Embryonic facial prominence (tissue), 1 donor: ENCODE results near the gene PKN1.

Source experiments
- DNase-seq: peaks from one replicate; pipeline ENCODE4 v3.0.0-alpha.2; 2016; ENCODE audit errors: extremely low spot score

The PKN1 gene

GRCh38 chr19:14463747-14464146, 30.6 kb downstream of the PKN1 start:
- DNase-seq, result no peak

GRCh38 chr19:14467391-14467790, 34.3 kb downstream of the PKN1 start:
- no peak for DNase-seq

- DNase-seq, result no peak
Measured at GRCh38 chr19:14467816-14468215, 34.7 kb downstream of the PKN1 start.

- no peak for DNase-seq
Measured at GRCh38 chr19:14470031-14470876, 37.1 kb downstream of the PKN1 start.

- no peak for DNase-seq
Measured at GRCh38 chr19:14471436-14472187, 38.5 kb downstream of the PKN1 start.

- DNase-seq, result no peak
Measured at GRCh38 chr19:14472202-14472938, 39.3 kb downstream of the PKN1 start.

GRCh38 chr19:14473073-14473977, 40.2 kb downstream of the PKN1 start:
- DNase-seq, result no peak

GRCh38 chr19:14473978-14474578, 41.0 kb downstream of the PKN1 start:
- no peak for DNase-seq

- no peak for DNase-seq
Measured at GRCh38 chr19:14474827-14475226, 41.7 kb downstream of the PKN1 start.

GRCh38 chr19:14475251-14476073, 42.4 kb downstream of the PKN1 start, which contains the start of gene PTGER1:
PTGER1 (minus strand) TSS chr19:14475354; CDS start chr19:14474320, 1,034 bp downstream.
- no peak for DNase-seq

GRCh38 chr19:14476327-14476672, 43.2 kb downstream of the PKN1 start:
- no peak for DNase-seq

- DNase-seq, result no peak
Measured at GRCh38 chr19:14476673-14477401, 43.7 kb downstream of the PKN1 start.

- DNase-seq, result no peak
Measured at GRCh38 chr19:14477418-14478112, 44.5 kb downstream of the PKN1 start.

- DNase-seq, result no peak
Measured at GRCh38 chr19:14478113-14478545, 45.0 kb downstream of the PKN1 start.

GRCh38 chr19:14479309-14479974, 46.3 kb downstream of the PKN1 start:
- no peak for DNase-seq

GRCh38 chr19:14479975-14480699, 47.0 kb downstream of the PKN1 start:
- DNase-seq, result no peak

- DNase-seq, result no peak
Measured at GRCh38 chr19:14480700-14481079, 47.6 kb downstream of the PKN1 start.
